OCI-LY1 (cell line): ENCODE measurements around the gene SLC6A18.
"Not testable (repeated sequence)": the region's sequence is repeated elsewhere in the genome, so short reads cannot be mapped to it uniquely, and the experiment has no call there.

Source experiments
- H2AFZ ChIP-seq: fragments of 200-600 bp; sonication (generic), shearing (Covaris generic); 2 replicates; pipeline ENCODE4 v1.6.0; 2014; ENCODE audit warnings: antibody characterized with exemption, mild to moderate bottlenecking, low read length
- H3F3A ChIP-seq: fragments of 200-600 bp; sonication (generic), shearing (Covaris generic); 2 replicates; pipeline ENCODE4 v1.6.0; 2014; ENCODE audit warnings: mild to moderate bottlenecking, antibody characterized with exemption, low read length, moderate library complexity; ENCODE audit not compliant: insufficient read depth
- H3K27ac ChIP-seq: fragments of 200-600 bp; sonication (generic); 2 replicates; pipeline ENCODE4 v1.5.1; 2014; ENCODE audit warnings: low read length, mixed run types, mild to moderate bottlenecking, low read depth; ENCODE audit not compliant: poor library complexity, severe bottlenecking
- H3K27me3 ChIP-seq: fragments of 200-600 bp; sonication (generic); 2 replicates; pipeline ENCODE4 v1.6.0; 2014; ENCODE audit warnings: antibody characterized with exemption, mild to moderate bottlenecking, low read length, moderate library complexity; ENCODE audit not compliant: insufficient read depth
- H3K36me3 ChIP-seq: fragments of 200-600 bp; sonication (generic); 2 replicates; pipeline ENCODE4 v1.6.1; 2014; ENCODE audit warnings: mild to moderate bottlenecking, antibody characterized with exemption, low read length, moderate library complexity, mixed read lengths; ENCODE audit not compliant: insufficient read depth
- H3K4me1 ChIP-seq: fragments of 200-600 bp; sonication (generic); 2 replicates; pipeline ENCODE4 v1.5.1; 2014; ENCODE audit warnings: mild to moderate bottlenecking, low read length, moderate library complexity; ENCODE audit not compliant: insufficient read depth, severe bottlenecking
- H3K4me2 ChIP-seq: fragments of 200-600 bp; sonication (generic), shearing (Covaris generic); 2 replicates; pipeline ENCODE4 v1.6.1; 2014; ENCODE audit warnings: low read length
- H3K4me3 ChIP-seq: fragments of 200-600 bp; sonication (generic); 2 replicates; pipeline ENCODE4 v1.5.1; 2014; ENCODE audit warnings: low read length, low read depth, mild to moderate bottlenecking, mixed read lengths; ENCODE audit not compliant: poor library complexity, severe bottlenecking
- H3K79me2 ChIP-seq: fragments of 200-600 bp; shearing (Covaris generic); 2 replicates; pipeline ENCODE4 v1.6.1; 2016; ENCODE audit warnings: mixed run types, low read length, mixed read lengths; ENCODE audit not compliant: insufficient read depth
- H3K9ac ChIP-seq: fragments of 200-600 bp; sonication (generic), shearing (Covaris generic); 2 replicates; pipeline ENCODE4 v1.6.1; 2014; ENCODE audit warnings: mild to moderate bottlenecking, low read length, mixed read lengths
- H3K9me2 ChIP-seq: fragments of 200-600 bp; sonication (generic), shearing (Covaris generic); 2 replicates; pipeline ENCODE4 v1.6.1; 2014; ENCODE audit warnings: low read depth, mild to moderate bottlenecking, low read length, mixed read lengths
- H3K9me3 ChIP-seq: fragments of 200-600 bp; shearing (Covaris generic); 2 replicates; pipeline ENCODE4 v1.6.1; 2014; ENCODE audit warnings: low read length, mixed read lengths
- H4K20me1 ChIP-seq: fragments of 200-600 bp; sonication (generic), shearing (Covaris generic); 2 replicates; pipeline ENCODE4 v1.6.0; 2016; ENCODE audit warnings: mild to moderate bottlenecking, low read length; ENCODE audit not compliant: insufficient read depth
- CTCF ChIP-seq: fragments of 200-600 bp; sonication (generic), shearing (Covaris generic); IDR thresholded peaks from 2 replicates; pipeline ENCODE4 v1.5.1; 2017; ENCODE audit warnings: mild to moderate bottlenecking, antibody characterized with exemption, low read length, moderate library complexity, mixed read lengths
- EZH2 ChIP-seq: fragments of 200-600 bp; sonication (generic), shearing (Covaris generic); IDR thresholded peaks from 2 replicates; pipeline ENCODE4 v1.8.0; 2017; ENCODE audit warnings: borderline replicate concordance, mixed run types, mild to moderate bottlenecking, antibody characterized with exemption, low read length, moderate library complexity, mixed read lengths

Gene SLC6A18

DNA sequence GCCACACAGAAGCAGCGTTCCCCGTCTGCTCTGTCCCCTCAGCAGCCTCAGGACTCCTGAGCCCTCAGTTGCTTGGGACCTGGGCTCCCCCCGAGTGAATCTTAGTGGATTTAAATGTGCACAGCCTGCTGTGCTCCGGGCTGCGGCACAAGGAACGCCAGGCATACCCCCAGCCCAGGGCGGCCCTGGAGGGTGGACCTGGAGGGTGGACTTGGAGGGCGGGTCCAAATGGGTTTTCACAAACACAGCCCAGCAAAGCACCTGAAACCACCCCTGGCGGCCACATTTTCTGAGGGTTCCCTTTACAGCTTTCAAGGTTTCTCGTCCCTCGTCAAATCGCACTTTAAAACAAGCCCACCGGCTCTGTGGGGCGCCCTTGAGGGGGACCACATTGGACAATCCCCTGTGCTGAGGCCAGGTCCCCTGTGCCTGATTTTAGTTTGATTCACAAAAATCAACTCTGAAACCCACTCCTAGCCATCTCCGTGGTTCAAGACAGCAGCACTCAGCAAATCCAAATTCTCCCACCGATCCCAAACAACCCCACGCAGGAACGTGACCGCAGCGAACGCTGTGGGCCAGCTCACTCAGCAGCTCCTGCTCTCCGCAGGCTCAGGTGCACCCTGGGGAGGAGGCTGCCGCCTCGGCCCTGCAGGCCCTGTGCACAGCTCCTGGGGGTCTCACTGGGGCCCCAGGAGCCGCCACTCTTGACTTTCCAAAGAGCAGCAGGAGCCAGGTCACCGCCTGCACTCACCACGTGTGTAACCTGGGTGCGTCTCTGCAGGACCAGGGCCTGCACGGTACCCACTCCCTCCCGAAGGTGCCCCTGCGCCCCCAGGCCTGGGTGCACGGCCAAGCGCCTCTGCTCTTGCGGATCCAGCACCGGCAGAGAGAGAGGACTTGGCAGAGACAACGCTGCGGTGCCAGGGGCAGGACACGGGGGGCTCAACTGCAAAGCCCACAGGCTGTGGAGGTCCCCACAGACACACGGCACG, 40.6 kb downstream of the SLC6A18 start:
- H3K9me3 ChIP-seq, result no peaks in the 10 kb centered on the region
- H4K20me1 ChIP-seq, result no peaks in the 10 kb centered on the region

GRCh38 chr5:1266791-1267190, 41.6 kb downstream of the SLC6A18 start:
- H4K20me1 ChIP-seq, result no peaks in the 10 kb centered on the region
- H3K36me3 ChIP-seq, result peaks cover 60% of the 10 kb centered on the region
- no peaks in the 10 kb centered on the region for H3F3A ChIP-seq
- H3K9ac ChIP-seq, result no peak overlapping the region
- no peaks in the 10 kb centered on the region for H3K9me2 ChIP-seq
- TF ChIP-seq EZH2 (no peak), CTCF (no peak)
- H3K27me3 ChIP-seq, result no peaks in the 10 kb centered on the region
- H3K9me3 ChIP-seq, result no peaks in the 10 kb centered on the region
- H3K79me2 ChIP-seq, result no peaks in the 10 kb centered on the region
- H2AFZ ChIP-seq, result no peak overlapping the region
- H3K4me3 ChIP-seq, result no peak overlapping the region
- H3K4me1 ChIP-seq, result peaks cover 4% of the 10 kb centered on the region
- no peak overlapping the region for H3K4me2 ChIP-seq
- no peak overlapping the region for H3K27ac ChIP-seq

More for the DNA sequence above, 40.6 kb downstream of the SLC6A18 start:
- peaks cover 57% of the 10 kb centered on the region for H3K36me3 ChIP-seq
- no peak overlapping the region for H3K4me2 ChIP-seq
- H3K9me2 ChIP-seq, result no peaks in the 10 kb centered on the region
- no peaks in the 10 kb centered on the region for H3F3A ChIP-seq
- peaks cover 4% of the 10 kb centered on the region for H3K4me1 ChIP-seq
- no peak overlapping the region for H3K4me3 ChIP-seq
- H2AFZ ChIP-seq, result no peak overlapping the region
- no peaks in the 10 kb centered on the region for H3K79me2 ChIP-seq
- no peaks in the 10 kb centered on the region for H3K27me3 ChIP-seq
- no peak for TF ChIP-seq CTCF
- no peak for TF ChIP-seq EZH2
- H3K27ac ChIP-seq, result no peak overlapping the region
- H3K9ac ChIP-seq, result no peak overlapping the region

- peaks cover 66% of the 10 kb centered on the region for H3K36me3 ChIP-seq
- H4K20me1 ChIP-seq, H3K79me2 ChIP-seq, H3K27ac ChIP-seq, H2AFZ ChIP-seq, H3K27me3 ChIP-seq, H3K4me3 ChIP-seq, H3K4me2 ChIP-seq, H3F3A ChIP-seq, H3K4me1 ChIP-seq, H3K9me2 ChIP-seq, H3K9me3 ChIP-seq, H3K9ac ChIP-seq: not testable (repeated sequence)
Observed at GRCh38 chr5:1267464-1267863, 42.3 kb downstream of the SLC6A18 start.
